ENCODE results near the gene RALGPS1.

Gene RALGPS1

GRCh38 chr9:127079446-127080140, 165.0 kb downstream of the RALGPS1 start:
- TF ChIP-seq CTCF (IDR thresholded peaks at IDR 0.05; ENCODE audit: low read depth, low read length, poor library complexity, severe bottlenecking) (no peak), EZH2phosphoT487 (IDR thresholded peaks at IDR 0.05; ENCODE audit: borderline replicate concordance, low read length) (no peak)
- Histone ChIP-seq H3K4me1 (ENCODE audit: control insufficient read depth, low read length) (no peaks in the 10 kb centered on the region), H3K27me3 (ENCODE audit: control insufficient read depth, low read length) (no peaks in the 10 kb centered on the region), H3K36me3 (ENCODE audit: control insufficient read depth, low read length) (no peaks in the 10 kb centered on the region), H3K9me2 (replicated peaks; ENCODE audit: control insufficient read depth, low read length) (no peaks in the 10 kb centered on the region), H3K4me2 (ENCODE audit: low read length) (no peak overlapping the region), H4K20me1 (ENCODE audit: control insufficient read depth, insufficient read depth, low read depth, low read length) (no peaks in the 10 kb centered on the region), H3K27ac (ENCODE audit: low read depth, low read length) (no peak overlapping the region), H3K79me2 (ENCODE audit: control insufficient read depth, low read length) (no peaks in the 10 kb centered on the region), H3K4me3 (ENCODE audit: low read length) (no peak overlapping the region), H3K9me3 (ENCODE audit: control insufficient read depth, insufficient read depth, low read length) (no peaks in the 10 kb centered on the region), H3F3A (ENCODE audit: control insufficient read depth, insufficient read depth) (no peaks in the 10 kb centered on the region)

GRCh38 chr9:127081250-127082185, 166.9 kb downstream of the RALGPS1 start:
- H3K4me1 ChIP-seq (ENCODE audit: control insufficient read depth, low read length): no peaks in the 10 kb centered on the region

DNA sequence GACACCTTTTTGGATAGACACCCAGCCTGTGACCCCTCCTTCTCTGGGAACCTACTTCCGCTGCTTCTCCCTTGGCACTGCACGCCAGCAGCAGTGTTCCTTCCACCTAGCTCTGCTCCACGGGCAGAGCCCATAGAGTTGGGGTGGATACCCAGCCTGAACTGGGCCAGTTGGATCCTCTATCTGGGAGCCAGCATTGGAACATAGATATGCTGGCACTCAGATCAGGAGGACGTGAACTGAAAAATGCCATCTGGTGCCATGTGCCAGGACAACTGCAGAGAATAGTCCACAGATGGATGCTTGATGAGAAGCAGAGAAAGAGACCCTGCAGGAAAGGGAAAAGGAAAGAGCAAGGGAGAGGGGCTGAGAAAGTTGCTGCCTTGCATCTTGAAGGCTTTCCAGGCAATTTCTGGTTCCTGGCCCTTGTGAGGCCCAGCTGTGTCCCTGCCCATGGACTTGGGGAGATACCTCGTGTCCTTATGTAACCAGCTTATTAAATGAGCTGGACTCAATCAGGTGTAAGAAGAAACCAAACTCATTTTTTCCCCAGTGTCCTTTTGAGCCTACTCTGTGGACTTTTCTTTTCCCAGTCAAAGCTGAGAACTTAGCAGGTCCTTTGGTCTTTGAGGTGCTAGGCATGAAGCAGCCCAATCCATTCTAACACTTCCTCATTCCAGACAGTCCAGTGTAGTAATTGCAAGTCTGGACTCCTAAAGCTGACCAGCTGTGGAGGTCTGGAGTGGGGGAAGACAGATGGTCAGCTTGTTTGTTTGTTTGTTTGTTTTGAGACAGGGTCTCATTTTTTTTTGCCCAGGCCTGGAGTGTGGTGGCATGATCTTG, 168.8 kb downstream of the RALGPS1 start:
- H4K20me1 ChIP-seq (ENCODE audit: control insufficient read depth, insufficient read depth, low read depth, low read length): no peaks in the 10 kb centered on the region
- no peaks in the 10 kb centered on the region for H3F3A ChIP-seq (ENCODE audit: control insufficient read depth, insufficient read depth)
- TF ChIP-seq CTCF (IDR thresholded peaks at IDR 0.05; ENCODE audit: low read depth, low read length, poor library complexity, severe bottlenecking) (no peak), EZH2phosphoT487 (IDR thresholded peaks at IDR 0.05; ENCODE audit: borderline replicate concordance, low read length) (no peak)
- no peaks in the 10 kb centered on the region for H3K4me1 ChIP-seq (ENCODE audit: control insufficient read depth, low read length)
- no peaks in the 10 kb centered on the region for H3K27me3 ChIP-seq (ENCODE audit: control insufficient read depth, low read length)
- H3K9me3 ChIP-seq (ENCODE audit: control insufficient read depth, insufficient read depth, low read length): no peaks in the 10 kb centered on the region
- H3K79me2 ChIP-seq (ENCODE audit: control insufficient read depth, low read length): no peaks in the 10 kb centered on the region
- H3K27ac ChIP-seq (ENCODE audit: low read depth, low read length): no peak overlapping the region
- H3K9me2 ChIP-seq (replicated peaks; ENCODE audit: control insufficient read depth, low read length): no peaks in the 10 kb centered on the region
- H3K36me3 ChIP-seq (ENCODE audit: control insufficient read depth, low read length): no peaks in the 10 kb centered on the region
- no peak overlapping the region for H3K4me2 ChIP-seq (ENCODE audit: low read length)
- no peak overlapping the region for H3K4me3 ChIP-seq (ENCODE audit: low read length)

More at GRCh38 chr9:127081250-127082185, 166.9 kb downstream of the RALGPS1 start:
- no peaks in the 10 kb centered on the region for H3K9me3 ChIP-seq (ENCODE audit: control insufficient read depth, insufficient read depth, low read length)
- H3K4me2 ChIP-seq (ENCODE audit: low read length): no peak overlapping the region
- no peaks in the 10 kb centered on the region for H3K79me2 ChIP-seq (ENCODE audit: control insufficient read depth, low read length)
- H4K20me1 ChIP-seq (ENCODE audit: control insufficient read depth, insufficient read depth, low read depth, low read length): no peaks in the 10 kb centered on the region
- H3K27me3 ChIP-seq (ENCODE audit: control insufficient read depth, low read length): no peaks in the 10 kb centered on the region
- no peaks in the 10 kb centered on the region for H3K9me2 ChIP-seq (replicated peaks; ENCODE audit: control insufficient read depth, low read length)
- no peaks in the 10 kb centered on the region for H3F3A ChIP-seq (ENCODE audit: control insufficient read depth, insufficient read depth)
- TF ChIP-seq CTCF (IDR thresholded peaks at IDR 0.05; ENCODE audit: low read depth, low read length, poor library complexity, severe bottlenecking) (no peak), EZH2phosphoT487 (IDR thresholded peaks at IDR 0.05; ENCODE audit: borderline replicate concordance, low read length) (no peak)
- H3K27ac ChIP-seq (ENCODE audit: low read depth, low read length): no peak overlapping the region
- no peak overlapping the region for H3K4me3 ChIP-seq (ENCODE audit: low read length)
- no peaks in the 10 kb centered on the region for H3K36me3 ChIP-seq (ENCODE audit: control insufficient read depth, low read length)

All from DOHH2 (cell line).